Measurements from ENCODE around the gene BAG1.
A peak's percentile ranks its signal among the peaks of the same experiment; 100 is the strongest.

The BAG1 gene

GRCh38 chr9:33264003-33264472 lies 470 bp downstream of the BAG1 start:
- Mint-ChIP-seq H3K27me3 (ENCODE audit: low read depth) (no peaks in the 10 kb centered on the region), H3K4me3 (peak overlapping the region; percentile 91 to 98 (median 98)), H3K27ac (peak overlapping the region; percentile 45 to 81 (median 77))

GRCh38 chr9:33263131-33264002 lies 1.1 kb downstream of the BAG1 start:
- Mint-ChIP-seq H3K4me3 (peak overlapping the region; percentile 91 to 98 (median 98)), H3K4me1 (peaks cover 21% of the 10 kb centered on the region), H3K27me3 (ENCODE audit: low read depth) (no peaks in the 10 kb centered on the region), H3K9me3 (no peaks in the 10 kb centered on the region), H3K36me3 (ENCODE audit: low read depth) (peaks cover 40% of the 10 kb centered on the region), H3K27ac (peak overlapping the region; percentile 45 to 81 (median 77))
- TF ChIP-seq CTCF (IDR thresholded peaks at IDR 0.05; ENCODE audit: unreplicated experiment in 3 of 3), result no peak

More at GRCh38 chr9:33264003-33264472, 470 bp downstream of the BAG1 start:
- TF ChIP-seq CTCF (IDR thresholded peaks at IDR 0.05; ENCODE audit: unreplicated experiment in 3 of 3), result no peak
- Mint-ChIP-seq H3K9me3 (no peaks in the 10 kb centered on the region), H3K36me3 (ENCODE audit: low read depth) (peaks cover 36% of the 10 kb centered on the region), H3K4me1 (peaks cover 21% of the 10 kb centered on the region)

GRCh38 chr9:33260372-33260771 lies 4.1 kb downstream of the BAG1 start:
- Mint-ChIP-seq H3K4me1 (peaks cover 11% of the 10 kb centered on the region), H3K4me3 (no peak overlapping the region), H3K27ac (no peak overlapping the region), H3K9me3 (no peaks in the 10 kb centered on the region), H3K27me3 (ENCODE audit: low read depth) (no peaks in the 10 kb centered on the region), H3K36me3 (ENCODE audit: low read depth) (peaks cover 40% of the 10 kb centered on the region)
- TF ChIP-seq CTCF (IDR thresholded peaks at IDR 0.05; ENCODE audit: unreplicated experiment in 3 of 3), result no peak

- H3K27me3 Mint-ChIP-seq (ENCODE audit: low read depth), result no peaks in the 10 kb centered on the region
- no peak for TF ChIP-seq CTCF (IDR thresholded peaks at IDR 0.05; ENCODE audit: unreplicated experiment in 3 of 3)
- no peak overlapping the region for H3K4me3 Mint-ChIP-seq
- peaks cover 62% of the 10 kb centered on the region for H3K36me3 Mint-ChIP-seq (ENCODE audit: low read depth)
- H3K9me3 Mint-ChIP-seq, result no peaks in the 10 kb centered on the region
- H3K4me1 Mint-ChIP-seq, result no peaks in the 10 kb centered on the region
- no peak overlapping the region for H3K27ac Mint-ChIP-seq
Observed at GRCh38 chr9:33257276-33257675, 7.2 kb downstream of the BAG1 start.

GRCh38 chr9:33256236-33256635 lies 8.3 kb downstream of the BAG1 start:
- H3K27me3 Mint-ChIP-seq (ENCODE audit: low read depth), result no peaks in the 10 kb centered on the region
- no peaks in the 10 kb centered on the region for H3K9me3 Mint-ChIP-seq
- H3K4me3 Mint-ChIP-seq, result no peak overlapping the region
- TF ChIP-seq CTCF (IDR thresholded peaks at IDR 0.05; ENCODE audit: unreplicated experiment in 3 of 3), result no peak
- no peaks in the 10 kb centered on the region for H3K4me1 Mint-ChIP-seq
- H3K27ac Mint-ChIP-seq, result no peak overlapping the region
- peaks cover 60% of the 10 kb centered on the region for H3K36me3 Mint-ChIP-seq (ENCODE audit: low read depth)

Data from nephron (organoid).